HepG2 (cell line): Measurements from ENCODE around the gene TH. TPM values are rescaled to one million over a fixed set of nuclear protein-coding genes. Genes with fewer than 3 reads are reported as not detected.
A peak's percentile ranks its signal among the peaks of the same experiment; 100 is the strongest.

Experiments used
- ATM ChIP-seq: fragments of 450-650 bp; IDR thresholded peaks from 2 replicates; pipeline ENCODE4 v1.7.1; 2017; ENCODE audit warnings: mild to moderate bottlenecking, borderline replicate concordance
- GLI4 ChIP-seq: sonication (generic); formaldehyde crosslinking; IDR thresholded peaks from 2 replicates; pipeline ENCODE4 v1.5.1; 2020; ENCODE audit warnings: missing genetic modification reagents, mild to moderate bottlenecking, moderate library complexity, borderline replicate concordance
- HDAC2 ChIP-seq: sonication (generic); formaldehyde crosslinking; IDR thresholded peaks from 2 replicates; pipeline ENCODE4 v1.4.0; 2020; ENCODE audit warnings: missing genetic modification reagents
- KLF11 ChIP-seq: IDR thresholded peaks from 2 replicates; pipeline ENCODE4 v1.6.1; 2016; ENCODE audit warnings: missing compliant biosample characterization
- MEIS2 ChIP-seq: sonication (generic); formaldehyde crosslinking; IDR thresholded peaks from 2 replicates; pipeline ENCODE4 v1.9.0; 2021; ENCODE audit warnings: mild to moderate bottlenecking, missing genetic modification reagents
- PPARG ChIP-seq: conservative IDR thresholded peaks from 2 replicates; pipeline ENCODE4 v1.6.1; 2016; ENCODE audit warnings: missing biosample characterization, missing genetic modification reagents
- PRPF4 ChIP-seq: fragments of 200-400 bp; formaldehyde crosslinking; IDR thresholded peaks from 2 replicates; pipeline ENCODE4 v1.6.1; 2016; ENCODE audit warnings: low read length, low read depth; ENCODE audit not compliant: poor library complexity, severe bottlenecking
- SIX1 ChIP-seq: sonication (generic); formaldehyde crosslinking; IDR thresholded peaks from 2 replicates; pipeline ENCODE4 v1.4.0; 2020; ENCODE audit warnings: missing genetic modification reagents, borderline replicate concordance
- SIX4 ChIP-seq: sonication (generic); formaldehyde crosslinking; IDR thresholded peaks from 2 replicates; pipeline ENCODE4 v1.4.0; 2020; ENCODE audit warnings: missing genetic modification reagents
- TBX2 ChIP-seq: sonication (generic); formaldehyde crosslinking; IDR thresholded peaks from 2 replicates; pipeline ENCODE4 v1.5.0; 2020; ENCODE audit warnings: missing genetic modification reagents, mild to moderate bottlenecking, borderline replicate concordance
- ZBTB1 ChIP-seq: sonication (generic); formaldehyde crosslinking; IDR thresholded peaks from 2 replicates; pipeline ENCODE4 v1.4.0; 2020; ENCODE audit warnings: missing genetic modification reagents, borderline replicate concordance
- ZMAT3 ChIP-seq: sonication (generic); formaldehyde crosslinking; conservative IDR thresholded peaks from 2 replicates; pipeline ENCODE4 v1.7.0; 2021; ENCODE audit warnings: missing genetic modification reagents
- ZNF10 ChIP-seq: sonication (generic); formaldehyde crosslinking; IDR thresholded peaks from 2 replicates; pipeline ENCODE4 v1.4.0; 2020; ENCODE audit warnings: mild to moderate bottlenecking, low read depth, missing genetic modification reagents, borderline replicate concordance
- ZNF337 ChIP-seq: sonication (generic); formaldehyde crosslinking; IDR thresholded peaks from 2 replicates; pipeline ENCODE4 v1.5.1; 2020; ENCODE audit warnings: missing genetic modification reagents, low read depth, mild to moderate bottlenecking, borderline replicate concordance
- ZNF547 ChIP-seq: sonication (generic); formaldehyde crosslinking; IDR thresholded peaks from 2 replicates; pipeline ENCODE4 v1.5.1; 2020; ENCODE audit warnings: mild to moderate bottlenecking, missing genetic modification reagents
- ZNF550 ChIP-seq: sonication (generic); formaldehyde crosslinking; IDR thresholded peaks from 2 replicates; pipeline ENCODE4 v1.4.0; 2020; ENCODE audit warnings: mild to moderate bottlenecking, missing genetic modification reagents, borderline replicate concordance
- ZNF7 ChIP-seq: IDR thresholded peaks from 2 replicates; pipeline ENCODE4 v1.6.1; 2016; ENCODE audit warnings: missing biosample characterization, missing genetic modification reagents
- ZNF772 ChIP-seq: sonication (generic); formaldehyde crosslinking; IDR thresholded peaks from 2 replicates; pipeline ENCODE4 v1.5.0; 2020; ENCODE audit warnings: mild to moderate bottlenecking, missing genetic modification reagents
- ZNF780A ChIP-seq: sonication (generic); formaldehyde crosslinking; IDR thresholded peaks from 2 replicates; pipeline ENCODE4 v1.8.0; 2022; ENCODE audit warnings: mild to moderate bottlenecking, missing genetic modification reagents, moderate library complexity
- ZSCAN31 ChIP-seq: sonication (generic); formaldehyde crosslinking; IDR thresholded peaks from 2 replicates; pipeline ENCODE4 v1.5.0; 2020; ENCODE audit warnings: low read depth, mild to moderate bottlenecking, missing genetic modification reagents
- polyA plus RNA-seq, 8 experiments: library from polyadenylated mRNA; depleted of rRNA in 3 of 8; stranded (reverse) in 7 of 8; unstranded in 1 of 8; fragments of >200 nt; fragmentation: Illumina TruSeq in 4 of 8; extraction: Trizol in 4 of 8; gene quantifications; 2 replicates each; pipeline versions ENCODE4 v1.2.1 to v1.2.3, GENCODE V29; 2011 to 2016; ENCODE audit warnings: low read depth in 4 of 8, missing spikeins in 1 of 8, mixed read lengths in 1 of 8; ENCODE audit not compliant: insufficient read depth in 1 of 8
- total RNA-seq, 5 experiments: library from RNA; depleted of rRNA; stranded (reverse); fragments of >200 nt; fragmentation: Illumina TruSeq; extraction: Trizol; gene quantifications; 2 replicates each; pipeline ENCODE4 v1.2.3, GENCODE V29; 2016; ENCODE audit warnings: low read depth in 1 of 5
- TF ChIP-seq, protein P1 (sequence below): sonication (generic); formaldehyde crosslinking; IDR thresholded peaks from 2 replicates; pipeline ENCODE4 v1.8.0; 2022; ENCODE audit warnings: missing genetic modification reagents, mild to moderate bottlenecking, borderline replicate concordance
- TF ChIP-seq, protein P2 (sequence below): sonication (generic); formaldehyde crosslinking; IDR thresholded peaks from 2 replicates; pipeline ENCODE4 v1.8.1; 2023; ENCODE audit warnings: mild to moderate bottlenecking, inconsistent platforms, moderate library complexity, missing genetic modification reagents, borderline replicate concordance
- TF ChIP-seq, protein P3 (sequence below): sonication (generic); formaldehyde crosslinking; IDR thresholded peaks from 2 replicates; pipeline ENCODE4 v1.8.0; 2023; ENCODE audit warnings: mild to moderate bottlenecking, missing genetic modification reagents
- TF ChIP-seq, protein P4 (sequence below): sonication (generic); formaldehyde crosslinking; IDR thresholded peaks from 2 replicates; pipeline ENCODE4 v1.5.0; 2020; ENCODE audit warnings: missing genetic modification reagents

TH gene
- total and polyA plus RNA-seq, 2 of the 13 experiments (the other 11 are each of a cell fraction or from before 2014, with no cell fraction given) = 0.36 TPM; not detected in 1

DNA sequence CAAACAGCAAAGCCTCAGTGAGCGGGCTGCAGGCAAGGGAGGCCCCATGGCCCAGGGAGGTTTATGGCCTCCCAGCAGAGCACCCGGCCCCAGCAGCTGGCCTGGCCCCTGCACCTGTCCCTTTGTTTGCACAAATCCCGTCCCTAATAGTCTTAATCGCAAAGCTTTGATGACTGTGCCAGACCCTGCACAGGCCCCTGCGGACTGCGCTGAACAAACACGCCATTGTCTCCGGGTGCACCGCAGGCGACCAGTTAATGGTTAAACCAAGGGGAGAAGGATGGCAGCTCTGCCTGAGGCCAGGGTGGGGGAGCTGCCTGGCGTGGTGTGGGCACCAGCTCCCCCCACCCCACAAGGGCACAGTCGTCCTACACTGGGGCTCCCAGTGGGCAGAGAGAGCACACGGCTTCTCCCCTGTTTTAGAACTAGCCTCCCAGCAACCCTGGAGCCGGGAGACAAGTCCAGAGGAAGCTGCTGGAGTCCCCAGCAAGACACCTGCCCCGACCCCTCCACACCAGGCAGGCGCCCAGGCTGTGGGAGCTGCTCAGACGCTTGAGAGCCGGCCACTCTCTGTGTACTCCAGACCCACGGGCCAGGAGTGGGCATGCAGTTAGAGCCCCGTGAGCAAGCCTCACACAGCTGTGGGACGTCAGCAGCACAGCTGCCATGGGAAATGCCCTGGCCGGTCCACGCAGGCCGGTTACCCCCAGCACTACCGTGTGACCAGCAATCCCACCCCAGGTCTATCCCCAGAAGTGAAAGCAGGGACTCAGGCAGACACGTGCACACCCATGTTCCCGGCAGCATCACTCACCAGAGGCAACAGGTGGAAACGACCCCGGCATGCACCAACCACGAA is 39.7 kb upstream of the TH start (continued):
- TF ChIP-seq, protein P1, sequence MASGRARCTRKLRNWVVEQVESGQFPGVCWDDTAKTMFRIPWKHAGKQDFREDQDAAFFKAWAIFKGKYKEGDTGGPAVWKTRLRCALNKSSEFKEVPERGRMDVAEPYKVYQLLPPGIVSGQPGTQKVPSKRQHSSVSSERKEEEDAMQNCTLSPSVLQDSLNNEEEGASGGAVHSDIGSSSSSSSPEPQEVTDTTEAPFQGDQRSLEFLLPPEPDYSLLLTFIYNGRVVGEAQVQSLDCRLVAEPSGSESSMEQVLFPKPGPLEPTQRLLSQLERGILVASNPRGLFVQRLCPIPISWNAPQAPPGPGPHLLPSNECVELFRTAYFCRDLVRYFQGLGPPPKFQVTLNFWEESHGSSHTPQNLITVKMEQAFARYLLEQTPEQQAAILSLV = peak; percentile 49; the same call in 1 of the 2 replicates
- TF ChIP-seq ZNF7 = no peak
- no peak for TF ChIP-seq ZNF550 (CRISPR knock-in tag)
- TF ChIP-seq ZNF772 = peak; percentile 91
- TF ChIP-seq ZNF547 (CRISPR knock-in tag) = no peak; the same call in 1 of the 2 replicates
- TF ChIP-seq ZMAT3 = peak; percentile 97
- TF ChIP-seq GLI4 (CRISPR knock-in tag) = no peak
- TF ChIP-seq, protein P2, sequence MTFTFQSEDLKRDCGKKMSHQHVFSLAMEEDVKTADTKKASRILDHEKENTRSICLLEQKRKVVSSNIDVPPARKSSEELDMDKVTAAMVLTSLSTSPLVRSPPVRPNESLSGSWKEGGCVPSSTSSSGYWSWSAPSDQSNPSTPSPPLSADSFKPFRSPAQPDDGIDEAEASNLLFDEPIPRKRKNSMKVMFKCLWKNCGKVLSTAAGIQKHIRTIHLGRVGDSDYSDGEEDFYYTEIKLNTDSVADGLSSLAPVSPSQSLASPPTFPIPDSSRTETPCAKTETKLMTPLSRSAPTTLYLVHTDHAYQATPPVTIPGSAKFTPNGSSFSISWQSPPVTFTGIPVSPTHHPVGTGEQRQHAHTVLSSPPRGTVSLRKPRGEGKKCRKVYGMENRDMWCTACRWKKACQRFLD (CRISPR knock-in tag) = no peak
- TF ChIP-seq, protein P3, sequence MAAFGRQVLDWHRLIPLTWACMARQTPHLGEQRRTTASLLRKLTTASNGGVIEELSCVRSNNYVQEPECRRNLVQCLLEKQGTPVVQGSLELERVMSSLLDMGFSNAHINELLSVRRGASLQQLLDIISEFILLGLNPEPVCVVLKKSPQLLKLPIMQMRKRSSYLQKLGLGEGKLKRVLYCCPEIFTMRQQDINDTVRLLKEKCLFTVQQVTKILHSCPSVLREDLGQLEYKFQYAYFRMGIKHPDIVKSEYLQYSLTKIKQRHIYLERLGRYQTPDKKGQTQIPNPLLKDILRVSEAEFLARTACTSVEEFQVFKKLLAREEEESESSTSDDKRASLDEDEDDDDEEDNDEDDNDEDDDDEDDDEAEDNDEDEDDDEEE = no peak
- TF ChIP-seq ZBTB1 (CRISPR knock-in tag) = no peak; the same call in 1 of the 2 replicates
- TF ChIP-seq ZSCAN31 (CRISPR knock-in tag) = peak; percentile 88; the same call in 1 of the 2 replicates
- no peak; the same call in 1 of the 2 replicates for TF ChIP-seq KLF11 (CRISPR knock-in tag)
- TF ChIP-seq SIX1 = no peak; the same call in 1 of the 2 replicates
- peak; percentile 79 for TF ChIP-seq SIX4
- TF ChIP-seq ZNF337 (CRISPR knock-in tag) = no peak
- no peak for TF ChIP-seq ATM
- TF ChIP-seq PRPF4 = peak; percentile 15
- TF ChIP-seq, protein P4, sequence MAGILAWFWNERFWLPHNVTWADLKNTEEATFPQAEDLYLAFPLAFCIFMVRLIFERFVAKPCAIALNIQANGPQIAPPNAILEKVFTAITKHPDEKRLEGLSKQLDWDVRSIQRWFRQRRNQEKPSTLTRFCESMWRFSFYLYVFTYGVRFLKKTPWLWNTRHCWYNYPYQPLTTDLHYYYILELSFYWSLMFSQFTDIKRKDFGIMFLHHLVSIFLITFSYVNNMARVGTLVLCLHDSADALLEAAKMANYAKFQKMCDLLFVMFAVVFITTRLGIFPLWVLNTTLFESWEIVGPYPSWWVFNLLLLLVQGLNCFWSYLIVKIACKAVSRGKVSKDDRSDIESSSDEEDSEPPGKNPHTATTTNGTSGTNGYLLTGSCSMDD (CRISPR knock-in tag) = no peak
- TF ChIP-seq ZNF780A (CRISPR knock-in tag) = no peak; the same call in 1 of the 2 replicates
- TF ChIP-seq ZNF10 (CRISPR knock-in tag) = no peak
- TF ChIP-seq MEIS2 (CRISPR knock-in tag) = peak; percentile 97
- peak; percentile 98 for TF ChIP-seq TBX2
- peak; percentile 84 for TF ChIP-seq PPARG (CRISPR knock-in tag)
- peak; percentile 99 for TF ChIP-seq HDAC2 (CRISPR knock-in tag)
